ENCODE data around the gene KRT34.

KRT34 gene

DNA sequence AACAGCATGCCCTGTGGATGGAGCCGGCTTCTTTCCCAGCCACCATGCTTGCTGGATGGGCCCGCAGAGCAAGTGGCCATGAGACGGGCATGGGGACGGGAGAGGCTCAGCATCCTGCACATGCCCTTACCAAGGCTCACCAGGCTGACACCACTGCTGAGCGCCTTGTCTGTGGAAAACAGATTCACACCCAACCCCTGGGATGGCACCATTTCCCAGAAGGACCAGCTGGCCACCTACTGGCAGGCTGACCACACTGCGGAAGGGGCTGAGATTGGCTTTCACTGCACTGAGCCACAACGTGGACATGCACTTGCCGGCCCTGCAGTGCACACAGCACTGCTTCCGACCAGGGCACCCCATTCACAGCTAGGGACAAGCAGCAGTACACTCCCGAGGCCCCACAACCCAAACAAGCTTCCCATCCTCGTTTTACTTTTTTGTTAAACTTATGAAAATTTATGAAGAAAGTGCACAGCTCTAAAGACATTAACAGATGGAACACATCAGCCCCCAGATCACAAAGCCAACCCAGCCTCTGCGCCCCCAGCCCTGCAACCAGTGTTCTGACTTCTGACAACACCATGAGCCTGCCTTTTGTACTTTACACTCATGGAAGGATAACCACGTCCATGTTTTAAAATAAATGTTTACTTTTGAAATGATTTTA, 52.7 kb downstream of the KRT34 start:
- no peak for DNase-seq

DNA sequence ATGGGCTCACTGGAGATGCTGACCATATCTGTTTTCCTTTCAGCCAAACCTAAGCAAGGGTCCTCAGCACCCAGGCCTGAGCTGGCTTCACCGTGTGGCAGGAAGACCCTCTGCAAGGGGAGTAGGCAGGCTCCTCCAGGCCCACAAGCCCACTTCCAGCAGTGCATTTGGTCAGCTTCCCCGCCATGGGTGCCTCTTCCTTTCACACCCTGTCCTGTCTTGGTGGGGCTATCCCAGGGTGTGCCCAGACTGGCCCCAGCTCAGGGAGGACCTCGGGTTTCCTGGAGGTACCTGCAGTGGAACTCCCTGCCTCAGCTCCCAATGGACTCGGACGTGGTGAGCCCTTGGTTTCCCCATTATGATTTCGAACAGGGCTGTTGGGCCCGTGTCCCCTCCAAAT, 53.9 kb downstream of the KRT34 start:
- no peak for DNase-seq
